GM15510 (cell line): ENCODE measurements around the gene EYS.

ENCODE experiments used
- POLR2A ChIP-seq: IDR thresholded peaks from 3 replicates; pipeline ENCODE4 v1.6.1; 2011; ENCODE audit warnings: borderline replicate concordance; ENCODE audit not compliant: insufficient read length; ENCODE audit errors: extremely low read depth

EYS gene

GRCh38 chr6:64949257-64949656 is 757.8 kb downstream of the EYS start:
- TF ChIP-seq POLR2A: no peak

GRCh38 chr6:64948261-64948660 is 758.8 kb downstream of the EYS start:
- no peak for TF ChIP-seq POLR2A

- no peak for TF ChIP-seq POLR2A
Observed at GRCh38 chr6:64945450-64945849, 761.6 kb downstream of the EYS start.

GRCh38 chr6:64932486-64932885 is 774.5 kb downstream of the EYS start:
- no peak for TF ChIP-seq POLR2A

GRCh38 chr6:64930681-64931080 is 776.3 kb downstream of the EYS start:
- TF ChIP-seq POLR2A: no peak

- no peak for TF ChIP-seq POLR2A
Observed at GRCh38 chr6:64926051-64926450, 781.0 kb downstream of the EYS start.

- no peak for TF ChIP-seq POLR2A
Observed at GRCh38 chr6:64920257-64920656, 786.8 kb downstream of the EYS start.

- TF ChIP-seq POLR2A: no peak
Observed at GRCh38 chr6:64914124-64914523, 792.9 kb downstream of the EYS start.

- TF ChIP-seq POLR2A: no peak
Observed at GRCh38 chr6:64912966-64913365, 794.1 kb downstream of the EYS start.

GRCh38 chr6:64908104-64908503 is 798.9 kb downstream of the EYS start:
- TF ChIP-seq POLR2A: no peak

GRCh38 chr6:64904616-64905015 is 802.4 kb downstream of the EYS start:
- no peak for TF ChIP-seq POLR2A

- no peak for TF ChIP-seq POLR2A
Observed at GRCh38 chr6:64902596-64902995, 804.4 kb downstream of the EYS start.

- TF ChIP-seq POLR2A: no peak
Observed at GRCh38 chr6:64896939-64897338, 810.1 kb downstream of the EYS start.

GRCh38 chr6:64895945-64896344 is 811.1 kb downstream of the EYS start:
- TF ChIP-seq POLR2A: no peak

GRCh38 chr6:64890609-64891008 is 816.4 kb downstream of the EYS start:
- no peak for TF ChIP-seq POLR2A

- TF ChIP-seq POLR2A: no peak
Observed at GRCh38 chr6:64889144-64889543, 817.9 kb downstream of the EYS start.

GRCh38 chr6:64874776-64875175 is 832.2 kb downstream of the EYS start:
- TF ChIP-seq POLR2A: no peak

- no peak for TF ChIP-seq POLR2A
Observed at GRCh38 chr6:64872633-64873032, 834.4 kb downstream of the EYS start.

GRCh38 chr6:64861039-64861651 is 845.9 kb downstream of the EYS start:
- TF ChIP-seq POLR2A: no peak
